GM23338 (cell line): ENCODE measurements around the gene ZNF513. TPM values are rescaled to one million over a fixed set of nuclear protein-coding genes. Genes with fewer than 3 reads are reported as not detected.

Experiments
- ATAC-seq: fragments of 200-7000 bp; cut with Tn5 transposase; 3 replicates; pipeline ENCODE4 v1.9.1; 2020
- DNase-seq: peaks from one replicate; pipeline ENCODE4 v3.0.0-alpha.2; 2015; ENCODE audit warnings: low spot score
- H2AFZ ChIP-seq: fragments of 200-600 bp; sonication (generic); 2 replicates; pipeline ENCODE4 v1.8.0; 2016; ENCODE audit warnings: antibody characterized with exemption, mild to moderate bottlenecking, moderate library complexity
- H3F3A ChIP-seq: fragments of 200-600 bp; sonication (generic); replicated peaks from 2 replicates; pipeline ENCODE4 v1.8.0; 2017; ENCODE audit warnings: antibody characterized with exemption, mixed run types, low read depth
- H3K27ac ChIP-seq: fragments of 200-600 bp; sonication (generic); 2 replicates; pipeline ENCODE4 v1.6.1; 2016; ENCODE audit warnings: low read depth
- H3K27me3 ChIP-seq: fragments of 200-600 bp; sonication (generic); 2 replicates; pipeline ENCODE4 v1.8.0; 2016; ENCODE audit warnings: mild to moderate bottlenecking, mixed run types, moderate library complexity; ENCODE audit not compliant: insufficient read depth
- H3K36me3 ChIP-seq: fragments of 200-600 bp; sonication (generic); 2 replicates; pipeline ENCODE4 v1.8.0; 2016; ENCODE audit warnings: mild to moderate bottlenecking; ENCODE audit not compliant: insufficient read depth
- H3K4me1 ChIP-seq: fragments of 200-600 bp; sonication (generic); 2 replicates; pipeline ENCODE4 v1.8.0; 2016; ENCODE audit warnings: mild to moderate bottlenecking, moderate library complexity; ENCODE audit not compliant: insufficient read depth
- H3K4me2 ChIP-seq: fragments of 200-600 bp; sonication (generic); 2 replicates; pipeline ENCODE4 v1.7.1; 2017; ENCODE audit warnings: mixed run types
- H3K4me3 ChIP-seq: fragments of 200-600 bp; sonication (generic); 2 replicates; pipeline ENCODE4 v1.6.1; 2016; ENCODE audit warnings: mixed run types
- H3K79me2 ChIP-seq: fragments of 200-600 bp; sonication (generic); replicated peaks from 2 replicates; pipeline ENCODE4 v1.8.0; 2017; ENCODE audit warnings: mild to moderate bottlenecking; ENCODE audit not compliant: insufficient read depth
- H3K9me2 ChIP-seq: fragments of 200-600 bp; sonication (generic); 2 replicates; pipeline ENCODE4 v1.8.0; 2017; ENCODE audit not compliant: insufficient read depth
- H4K20me1 ChIP-seq: fragments of 200-600 bp; sonication (generic); replicated peaks from 2 replicates; pipeline ENCODE4 v1.8.0; 2017; ENCODE audit warnings: mild to moderate bottlenecking; ENCODE audit not compliant: insufficient read depth
- H3K27ac Mint-ChIP-seq: 2 replicates; pipeline ENCODE4 v1.8.0; 2020; ENCODE audit warnings: inconsistent platforms, mild to moderate bottlenecking, moderate library complexity, mixed read lengths
- H3K27me3 Mint-ChIP-seq: 3 replicates; pipeline ENCODE4 v1.8.0; 2022; ENCODE audit warnings: low read depth, mild to moderate bottlenecking, moderate library complexity, mixed read lengths, inconsistent platforms; ENCODE audit not compliant: insufficient read depth, poor library complexity
- H3K36me3 Mint-ChIP-seq: 3 replicates; pipeline ENCODE4 v1.8.0; 2021; ENCODE audit warnings: low read depth, mild to moderate bottlenecking, inconsistent platforms, moderate library complexity, mixed read lengths
- H3K4me1 Mint-ChIP-seq: 3 replicates; pipeline ENCODE4 v1.8.0; 2020; ENCODE audit warnings: mild to moderate bottlenecking, inconsistent platforms, mixed read lengths
- H3K4me3 Mint-ChIP-seq: 3 replicates; pipeline ENCODE4 v1.8.0; 2021; ENCODE audit warnings: moderate library complexity, mild to moderate bottlenecking, inconsistent platforms, mixed read lengths
- H3K9me3 Mint-ChIP-seq: 3 replicates; pipeline ENCODE4 v1.8.0; 2020; ENCODE audit warnings: moderate library complexity, mild to moderate bottlenecking, inconsistent platforms, mixed read lengths
- CTCF ChIP-seq, 2 experiments: fragments of 200-600 bp in 1 of 2; sonication (generic) in 1 of 2; conservative IDR thresholded peaks; 2 replicates each; pipeline versions ENCODE4 v1.5.1 to v1.6.1; 2016 to 2017; ENCODE audit warnings: antibody characterized with exemption in 2 of 2, low read depth in 2 of 2, mild to moderate bottlenecking in 2 of 2, moderate library complexity in 1 of 2
- ETS1 ChIP-seq: IDR thresholded peaks from 2 replicates; pipeline ENCODE4 v1.6.1; 2016; ENCODE audit warnings: antibody characterized with exemption
- EZH2phosphoT487 ChIP-seq: fragments of 200-600 bp; sonication (generic); IDR thresholded peaks from one replicate; pipeline ENCODE4 v1.8.1; 2018; ENCODE audit warnings: antibody characterized with exemption; ENCODE audit not compliant: unreplicated experiment
- JUNB ChIP-seq: IDR thresholded peaks from one replicate; pipeline ENCODE4 v1.6.1; 2016; ENCODE audit warnings: antibody characterized with exemption; ENCODE audit not compliant: unreplicated experiment
- POLR2AphosphoS5 ChIP-seq: IDR thresholded peaks from 2 replicates; pipeline ENCODE4 v1.6.1; 2016; ENCODE audit warnings: antibody characterized with exemption, low read depth
- ZNF114 ChIP-seq: fragments of 250-450 bp; sonication (Bioruptor Pico); IDR thresholded peaks from 2 replicates; pipeline ENCODE4 v1.5.0; 2020; ENCODE audit warnings: mild to moderate bottlenecking, moderate library complexity
- ZNF331 ChIP-seq: fragments of 250-450 bp; sonication (Bioruptor Pico); IDR thresholded peaks from 2 replicates; pipeline ENCODE4 v1.5.0; 2020; ENCODE audit warnings: low read depth, mild to moderate bottlenecking, moderate library complexity
- ZNF462 ChIP-seq: fragments of 250-450 bp; sonication (Bioruptor Pico); IDR thresholded peaks from 2 replicates; pipeline ENCODE4 v1.5.0; 2020; ENCODE audit warnings: mild to moderate bottlenecking, moderate library complexity
- polyA plus RNA-seq: library from polyadenylated mRNA; unstranded; fragments of >200 nt; fragmentation: Nextera tagmentation; extraction: Ambion mirVana; gene quantifications from 2 replicates; pipeline ENCODE4 v1.2.1, GENCODE V29; 2016
- total RNA-seq: library from RNA; depleted of rRNA; stranded (reverse); fragments of >200 nt; shearing (Covaris generic); gene quantifications from 2 replicates; pipeline ENCODE4 v1.2.3, GENCODE V29; 2014

ZNF513 gene
- total and polyA plus RNA-seq, 2 experiments from 2014 or later: 10.4 to 13.2 TPM

- TF ChIP-seq CTCF (conservative IDR thresholded peaks at IDR 0.05; ENCODE audit: low read depth in 2 of 2) (no peak), ZNF114 (CRISPR knock-in tag) (no peak), ETS1 (no peak)
Observed at GRCh38 chr2:27379836-27380625, 503 bp downstream of the ZNF513 start (continued).

- H2AFZ ChIP-seq: no peak overlapping the region
- Mint-ChIP-seq H3K27ac (peak overlapping the region; percentile 96), H3K27me3 (peaks cover 27% of the 10 kb centered on the region), H3K9me3 (no peaks in the 10 kb centered on the region), H3K4me3 (peak overlapping the region; percentile 90), H3K4me1 (peaks cover 17% of the 10 kb centered on the region), H3K36me3 (peaks cover 78% of the 10 kb centered on the region)
- peak overlapping the region; percentile 99 for H3K4me2 ChIP-seq
- ATAC-seq (no peak), DNase-seq (no peak)
- no peaks in the 10 kb centered on the region for H3K27me3 ChIP-seq
- H3K27ac ChIP-seq: peak overlapping the region; percentile 99
- H3K4me3 ChIP-seq: peak overlapping the region; percentile 99
- no peaks in the 10 kb centered on the region; the same call in none of the 2 replicates for H4K20me1 ChIP-seq
- peaks cover 41% of the 10 kb centered on the region for H3F3A ChIP-seq
- TF ChIP-seq ZNF462: no peak
- TF ChIP-seq EZH2phosphoT487: no peak
- peak; percentile 18; the same call in 1 of the 2 replicates for TF ChIP-seq POLR2AphosphoS5
- TF ChIP-seq JUNB: no peak
- no peak for TF ChIP-seq ZNF114 (CRISPR knock-in tag)
- no peak for TF ChIP-seq ZNF331 (CRISPR knock-in tag)
- no peak for TF ChIP-seq CTCF (conservative IDR thresholded peaks at IDR 0.05; ENCODE audit: low read depth in 2 of 2)
- peaks cover 14% of the 10 kb centered on the region for H3K79me2 ChIP-seq
- peaks cover 47% of the 10 kb centered on the region for H3K36me3 ChIP-seq
- no peaks in the 10 kb centered on the region for H3K9me2 ChIP-seq
- peaks cover 7% of the 10 kb centered on the region for H3K4me1 ChIP-seq
Observed at GRCh38 chr2:27379383-27379835, 1.1 kb downstream of the ZNF513 start.
